Stimulated activated CD4-positive, alpha-beta T cell treated with anti-CD3 and anti-CD28 coated beads, Interleukin-4, amount 100 ng/mL, for 1 hour (primary cell): ENCODE data around the gene ESR2.
"Not testable (repeated sequence)": the region's sequence is repeated elsewhere in the genome, so short reads cannot be mapped to it uniquely, and the experiment has no call there.

ENCODE experiments used
- DNase-seq: peaks from one replicate; pipeline ENCODE4 v3.0.0-alpha.2; 2020

ESR2 gene

GRCh38 chr14:64074961-64075612 is 219.1 kb downstream of the ESR2 start:
- no peak for DNase-seq

GRCh38 chr14:64069634-64070359 is 224.4 kb downstream of the ESR2 start:
- DNase-seq, result no peak

- no peak for DNase-seq
Observed at GRCh38 chr14:64064447-64064846, 229.7 kb downstream of the ESR2 start.

GRCh38 chr14:64062381-64063115 is 231.6 kb downstream of the ESR2 start:
- DNase-seq, result no peak

- DNase-seq, result no peak
Observed at GRCh38 chr14:64061706-64062105, 232.5 kb downstream of the ESR2 start.

GRCh38 chr14:64061115-64061514 is 233.1 kb downstream of the ESR2 start:
- no peak for DNase-seq

GRCh38 chr14:64060648-64061096 is 233.5 kb downstream of the ESR2 start:
- no peak for DNase-seq

- no peak for DNase-seq
Observed at GRCh38 chr14:64060199-64060545, 234.0 kb downstream of the ESR2 start.

- DNase-seq, result no peak
Observed at GRCh38 chr14:64059454-64060198, 234.5 kb downstream of the ESR2 start.

- DNase-seq, result no peak
Observed at GRCh38 chr14:64053694-64054669, 240.2 kb downstream of the ESR2 start.

- DNase-seq, result no peak
Observed at GRCh38 chr14:64049616-64050381, 244.4 kb downstream of the ESR2 start.

GRCh38 chr14:64045091-64045490 is 249.1 kb downstream of the ESR2 start:
- DNase-seq, result no peak

GRCh38 chr14:64043296-64043695 is 250.9 kb downstream of the ESR2 start:
- not testable (repeated sequence) for DNase-seq

- no peak for DNase-seq
Observed at GRCh38 chr14:64040044-64040443, 254.1 kb downstream of the ESR2 start.

- DNase-seq, result no peak
Observed at GRCh38 chr14:64038841-64039542, 255.2 kb downstream of the ESR2 start.

GRCh38 chr14:64037869-64038745 is 256.1 kb downstream of the ESR2 start:
- DNase-seq, result not testable (repeated sequence)

GRCh38 chr14:64035143-64035542 is 259.0 kb downstream of the ESR2 start:
- DNase-seq, result no peak
